WI38 (cell line): ENCODE results near the gene TMPRSS4.
A peak's percentile ranks its signal among the peaks of the same experiment; 100 is the strongest.

Source experiments
- H3K4me3 ChIP-seq: 2 replicates; pipeline ENCODE4 v1.5.1; 2011; ENCODE audit warnings: low read depth, mild to moderate bottlenecking, control low read depth, low read length
- CTCF ChIP-seq: IDR thresholded peaks from 2 replicates; pipeline ENCODE4 v1.5.1; 2012; ENCODE audit warnings: low read depth, mild to moderate bottlenecking, control low read depth, low read length

The TMPRSS4 gene

GRCh38 chr11:118148240-118148639, 71.4 kb downstream of the TMPRSS4 start:
- H3K4me3 ChIP-seq: no peak overlapping the region
- TF ChIP-seq CTCF: no peak

- TF ChIP-seq CTCF: no peak
Observed at GRCh38 chr11:118148856-118149255, 72.0 kb downstream of the TMPRSS4 start.

GRCh38 chr11:118149493-118149892, 72.6 kb downstream of the TMPRSS4 start:
- no peak for TF ChIP-seq CTCF
- no peak overlapping the region for H3K4me3 ChIP-seq

More at GRCh38 chr11:118148856-118149255, 72.0 kb downstream of the TMPRSS4 start:
- no peak overlapping the region for H3K4me3 ChIP-seq

- H3K4me3 ChIP-seq: no peak overlapping the region
- TF ChIP-seq CTCF: no peak
Observed at GRCh38 chr11:118151431-118151830, 74.6 kb downstream of the TMPRSS4 start.

GRCh38 chr11:118152020-118152551, 75.2 kb downstream of the TMPRSS4 start:
- no peak for TF ChIP-seq CTCF
- no peak overlapping the region for H3K4me3 ChIP-seq

- peak within 1 kb of the TSS; percentile 38 for H3K4me3 ChIP-seq
- no peak for TF ChIP-seq CTCF
Observed at GRCh38 chr11:118152552-118153471, 75.9 kb downstream of the TMPRSS4 start, which contains the start of gene SCN4B. Gene SCN4B, minus strand, starts transcription at chr11:118152823. Its CDS starts 150 bp downstream, at chr11:118152673.

- no peak for TF ChIP-seq CTCF
- no peak overlapping the region; the same call in 1 of the 2 replicates for H3K4me3 ChIP-seq
Observed at GRCh38 chr11:118153516-118153915, 76.6 kb downstream of the TMPRSS4 start.
